ENCODE measurements around the gene AGPS. TPM values are rescaled to one million over a fixed set of nuclear protein-coding genes. Genes with fewer than 3 reads are reported as not detected.
"Not testable (repeated sequence)": the region's sequence is repeated elsewhere in the genome, so short reads cannot be mapped to it uniquely, and the experiment has no call there.

AGPS gene
- polyA plus RNA-seq, 1 of the 3 experiments (the other 2 are of a cell fraction), result 10.9 TPM

DNA sequence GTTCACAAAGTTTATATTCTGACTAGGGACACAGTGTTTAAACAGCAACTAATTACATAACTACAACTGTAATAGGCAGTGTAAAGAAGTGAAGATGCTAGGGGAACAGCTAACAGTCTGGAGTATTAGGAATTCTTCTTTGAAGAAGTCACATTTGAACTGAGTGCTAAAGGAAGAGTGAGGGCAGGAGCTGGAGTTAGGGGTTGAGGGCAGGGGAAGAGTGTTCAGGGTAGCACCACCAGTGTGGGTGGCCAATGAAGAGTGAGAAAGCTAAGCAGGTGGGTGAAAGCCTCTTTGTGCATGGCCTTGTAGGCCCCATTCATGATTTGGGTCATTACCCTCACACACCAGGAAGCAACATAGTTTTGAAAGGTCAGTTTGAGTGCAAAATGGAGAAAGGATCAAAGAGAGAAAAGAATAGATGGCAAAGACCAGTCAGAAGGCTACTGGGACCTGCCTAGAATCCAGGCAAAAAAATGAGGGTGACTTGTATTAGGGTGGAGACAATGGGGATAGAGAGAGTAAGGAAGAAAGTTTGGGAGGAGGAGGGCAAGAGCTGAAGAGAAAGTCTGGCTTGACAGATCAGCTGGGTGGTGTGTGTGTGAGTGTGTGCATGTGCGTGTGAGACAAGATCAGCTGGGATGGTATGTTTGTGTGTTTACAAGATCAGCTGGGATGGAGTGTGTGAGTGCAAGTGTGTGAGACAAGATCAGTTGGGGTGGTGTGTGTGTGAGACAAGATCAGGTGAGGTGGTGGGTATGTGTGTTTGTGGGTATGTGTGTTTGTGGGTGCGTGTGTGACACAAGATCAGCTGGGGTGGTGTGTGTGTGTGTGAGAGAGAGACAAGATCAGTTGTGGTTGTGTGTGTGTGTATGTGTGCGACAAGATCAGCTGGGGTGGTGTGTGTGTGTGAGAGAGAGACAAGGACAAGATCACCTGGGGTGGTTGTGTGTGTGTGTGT lies 43.6 kb upstream of the AGPS start:
- Histone ChIP-seq H2AFZ (ENCODE audit: low read depth) (no peak overlapping the region), H3K27me3 (ENCODE audit: insufficient read depth) (no peaks in the 10 kb centered on the region), H3K27ac (ENCODE audit: low read depth in 2 of 2, low read length in 1 of 2) (no peak overlapping the region), H3K4me3 (ENCODE audit: low read depth in 2 of 2, low read length in 1 of 2) (no peak overlapping the region), H3K4me2 (no peak overlapping the region), H3K9ac (no peak overlapping the region), H3K79me2 (ENCODE audit: insufficient read depth) (no peaks in the 10 kb centered on the region), H3K9me3 (no peaks in the 10 kb centered on the region), H4K20me1 (ENCODE audit: insufficient read depth) (no peaks in the 10 kb centered on the region), H3K4me1 (ENCODE audit: control insufficient read depth in 1 of 2, insufficient read depth in 2 of 2, low read depth in 1 of 2, low read length in 1 of 2) (no peaks in the 10 kb centered on the region; a peak in 1 of 4 replicates), H3F3A (replicated peaks; ENCODE audit: insufficient read depth) (peaks cover 6% of the 10 kb centered on the region), H3K36me3 (replicated peaks in 1 of 2; ENCODE audit: control insufficient read depth in 1 of 2, insufficient read depth in 2 of 2, low read length in 1 of 2) (peaks cover 0 to 7% of the 10 kb centered on the region in 2 experiments), H3K9me2 (no peaks in the 10 kb centered on the region)
- ChIA-PET CTCF (interaction anchor here (0.9 to 1.9 kb wide), 5 partner anchors 14 to 184 kb away, joined by 3 to 8 read pairs (median 3); no protein-coding TSS in a partner anchor), POLR2A (interaction anchor here (1.1 kb wide), 1 partner anchor 43 kb away, joined by 3 read pairs; the partner anchor contains the start of gene AGPS)
- TF ChIP-seq YY1 (IDR thresholded peaks at IDR 0.05; ENCODE audit: low read depth), result no peak
- no peak for TF ChIP-seq TAF1 (IDR thresholded peaks at IDR 0.05; ENCODE audit: borderline replicate concordance, low read depth, low read length)
- 94% methylated on average over 3 of the region's 3 CpGs for WGBS (ENCODE audit: low lambda C conversion rate)
- DNase-seq, result no peak

- H3K79me2 ChIP-seq (ENCODE audit: insufficient read depth); H2AFZ ChIP-seq (ENCODE audit: low read depth); H3F3A ChIP-seq (replicated peaks; ENCODE audit: insufficient read depth); H3K27ac ChIP-seq (ENCODE audit: low read depth in 2 of 2, low read length in 1 of 2); H3K9ac ChIP-seq; H4K20me1 ChIP-seq (ENCODE audit: insufficient read depth); H3K9me2 ChIP-seq; H3K4me3 ChIP-seq (ENCODE audit: low read depth in 2 of 2, low read length in 1 of 2); POLR2A ChIA-PET; H3K4me2 ChIP-seq; CTCF ChIA-PET; H3K9me3 ChIP-seq; H3K4me1 ChIP-seq (ENCODE audit: control insufficient read depth in 1 of 2, insufficient read depth in 2 of 2, low read depth in 1 of 2, low read length in 1 of 2); DNase-seq; H3K36me3 ChIP-seq (replicated peaks in 1 of 2; ENCODE audit: control insufficient read depth in 1 of 2, insufficient read depth in 2 of 2, low read length in 1 of 2); H3K27me3 ChIP-seq (ENCODE audit: insufficient read depth): not testable (repeated sequence)
- 83% methylated on average over 1 of the region's 1 CpG for WGBS (ENCODE audit: low lambda C conversion rate)
Measured at GRCh38 chr2:177350624-177351023, 41.9 kb upstream of the AGPS start.

- H3F3A ChIP-seq (replicated peaks; ENCODE audit: insufficient read depth); H3K27ac ChIP-seq (ENCODE audit: low read depth in 2 of 2, low read length in 1 of 2); H3K9me2 ChIP-seq; H3K36me3 ChIP-seq (replicated peaks in 1 of 2; ENCODE audit: control insufficient read depth in 1 of 2, insufficient read depth in 2 of 2, low read length in 1 of 2); H3K4me2 ChIP-seq; H3K27me3 ChIP-seq (ENCODE audit: insufficient read depth); H3K9ac ChIP-seq; DNase-seq; H3K4me3 ChIP-seq (ENCODE audit: low read depth in 2 of 2, low read length in 1 of 2); H4K20me1 ChIP-seq (ENCODE audit: insufficient read depth); H3K9me3 ChIP-seq; POLR2A ChIA-PET; H2AFZ ChIP-seq (ENCODE audit: low read depth); H3K4me1 ChIP-seq (ENCODE audit: control insufficient read depth in 1 of 2, insufficient read depth in 2 of 2, low read depth in 1 of 2, low read length in 1 of 2); H3K79me2 ChIP-seq (ENCODE audit: insufficient read depth); CTCF ChIA-PET: not testable (repeated sequence)
- 65% methylated on average over 1 of the region's 1 CpG for WGBS (ENCODE audit: low lambda C conversion rate)
Measured at GRCh38 chr2:177351121-177351520, 41.5 kb upstream of the AGPS start.

Data from SK-N-SH (cell line).